Activated T-helper 1 cell treated with anti-CD3 and anti-CD28 coated beads, Interleukin-12 subunit alpha, Interleukin-12 subunit beta, Interleukin-2, Interleukin-4 antibody, amounts not matched to agents 30 ng/mL and 10 ng/mL and 1 ng/mL, durations not matched to agents 14 hours and 24 hours and 36 hours (primary cell): ENCODE data around the gene DSCAM. TPM values are rescaled to one million over a fixed set of nuclear protein-coding genes. Genes with fewer than 3 reads are reported as not detected.

Source experiments
- DNase-seq: peaks from one replicate; pipeline ENCODE4 v3.0.0; 2021; ENCODE audit warnings: low spot score
- H3K27ac Mint-ChIP-seq: one replicate; pipeline ENCODE4 v1.8.0; 2021; ENCODE audit warnings: mild to moderate bottlenecking, mixed read lengths
- H3K27me3 Mint-ChIP-seq: one replicate; pipeline ENCODE4 v1.8.0; 2022; ENCODE audit warnings: mild to moderate bottlenecking, moderate library complexity, mixed read lengths; ENCODE audit not compliant: insufficient read depth
- H3K36me3 Mint-ChIP-seq: one replicate; pipeline ENCODE4 v1.8.0; 2021; ENCODE audit warnings: low read depth, mixed read lengths
- H3K4me1 Mint-ChIP-seq: one replicate; pipeline ENCODE4 v1.8.0; 2021; ENCODE audit warnings: low read depth, mixed read lengths
- H3K4me3 Mint-ChIP-seq: one replicate; pipeline ENCODE4 v1.8.0; 2021; ENCODE audit warnings: mild to moderate bottlenecking, moderate library complexity, mixed read lengths
- H3K9me3 Mint-ChIP-seq: one replicate; pipeline ENCODE4 v1.8.0; 2021; ENCODE audit warnings: mixed read lengths
- intact Hi-C: fragments of 100-400 bp; cut with micrococcal nuclease; formaldehyde crosslinking; loops from one replicate; pipeline ENCODE4 v1.15.1; 2024
- total RNA-seq: library from RNA; stranded (reverse); gene quantifications from 2 replicates; pipeline ENCODE4 v1.2.3, GENCODE V29; 2022

The DSCAM gene
- total RNA-seq, 1 donor from 2014 or later = not detected

DNA sequence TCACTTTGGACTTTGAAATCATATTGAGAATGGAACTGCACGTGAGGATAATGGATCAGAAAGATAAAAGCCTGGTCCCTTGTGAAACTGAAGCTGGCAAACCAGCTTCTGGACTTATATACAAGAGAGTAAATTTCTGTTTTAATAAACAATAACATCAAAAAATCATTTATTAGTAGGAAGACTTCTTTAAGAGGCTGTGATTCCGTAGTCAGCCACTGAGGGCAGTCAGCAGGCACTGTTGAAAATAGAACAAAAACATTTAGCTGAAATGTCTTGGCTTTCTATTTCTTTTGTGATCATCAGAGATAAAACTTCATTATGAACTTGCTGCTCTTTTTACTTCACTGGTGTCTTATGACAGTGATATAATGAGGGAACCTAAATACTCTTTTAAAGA is 490.3 kb downstream of the DSCAM start:
- intact Hi-C loops = no loop called here
- no peaks in the 10 kb centered on the region for H3K36me3 Mint-ChIP-seq
- H3K4me1 Mint-ChIP-seq = no peaks in the 10 kb centered on the region
- H3K27ac Mint-ChIP-seq = no peak overlapping the region
- no peak for DNase-seq
- peaks cover 16% of the 10 kb centered on the region for H3K9me3 Mint-ChIP-seq
- no peak overlapping the region for H3K4me3 Mint-ChIP-seq
- H3K27me3 Mint-ChIP-seq = no peaks in the 10 kb centered on the region

DNA sequence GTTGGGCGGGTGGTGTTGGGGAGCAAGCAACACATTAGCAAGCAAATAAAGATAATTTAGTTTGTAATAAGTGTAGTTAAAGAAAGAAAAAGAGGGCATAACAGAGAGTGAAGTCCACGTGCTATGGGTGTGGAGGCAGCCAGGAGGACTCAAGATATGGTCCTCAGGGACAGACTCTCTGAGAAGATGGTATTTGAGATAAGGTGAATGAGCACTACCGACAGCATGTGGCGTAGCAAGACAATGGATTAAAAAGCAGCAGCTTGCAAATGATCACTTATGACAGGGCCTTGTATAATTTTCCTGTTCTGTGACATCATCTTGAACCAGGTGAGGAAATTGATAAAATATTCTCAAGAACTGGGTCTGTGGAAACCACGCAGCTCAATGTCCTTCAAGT is 491.9 kb downstream of the DSCAM start:
- no peak for DNase-seq
- intact Hi-C loops = no loop called here
- Mint-ChIP-seq H3K9me3 (peaks cover 16% of the 10 kb centered on the region), H3K4me1 (no peaks in the 10 kb centered on the region), H3K27me3 (no peaks in the 10 kb centered on the region), H3K4me3 (no peak overlapping the region), H3K27ac (no peak overlapping the region), H3K36me3 (no peaks in the 10 kb centered on the region)

DNA sequence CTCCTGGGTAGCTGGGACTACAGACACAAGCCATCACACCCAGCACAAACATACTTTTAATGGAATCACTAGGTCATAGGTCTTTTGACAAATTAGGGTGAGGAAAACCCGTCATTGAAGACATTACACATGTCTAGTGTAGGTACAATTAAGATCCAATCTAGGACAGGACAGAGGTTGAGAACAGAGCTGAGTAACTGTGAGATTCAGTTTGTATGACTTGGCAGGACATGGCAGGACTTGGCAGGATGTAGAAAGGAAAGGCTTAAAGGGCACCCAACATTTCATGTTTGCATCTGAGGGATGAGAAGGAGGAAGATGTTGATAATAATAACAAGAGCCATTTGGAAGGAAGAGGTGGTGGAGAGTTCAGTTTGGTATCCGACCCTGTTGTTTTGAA is 496.0 kb downstream of the DSCAM start:
- no peaks in the 10 kb centered on the region for H3K36me3 Mint-ChIP-seq
- intact Hi-C loops = no loop called here
- no peak overlapping the region for H3K27ac Mint-ChIP-seq
- no peaks in the 10 kb centered on the region for H3K4me1 Mint-ChIP-seq
- H3K27me3 Mint-ChIP-seq = no peaks in the 10 kb centered on the region
- no peak overlapping the region for H3K4me3 Mint-ChIP-seq
- DNase-seq = no peak
- peaks cover 6% of the 10 kb centered on the region for H3K9me3 Mint-ChIP-seq

DNA sequence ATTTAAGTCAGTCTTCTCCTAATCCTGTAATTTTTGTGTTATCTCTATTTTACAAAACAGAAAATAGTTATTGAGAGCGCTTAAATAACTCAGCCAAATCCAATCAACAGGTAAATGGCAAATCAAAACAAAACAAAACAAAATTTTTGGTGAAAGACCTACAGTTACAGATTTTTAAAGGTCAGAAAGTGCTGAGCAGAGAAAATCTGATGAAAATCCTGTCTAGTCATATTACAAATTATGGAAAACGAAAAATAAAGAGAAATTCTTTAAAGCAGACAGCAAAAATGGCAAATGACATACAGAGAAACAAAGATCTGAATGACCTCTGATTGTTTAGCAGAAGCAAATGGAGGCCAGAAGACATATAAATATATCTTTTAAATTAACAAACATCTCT is 497.4 kb downstream of the DSCAM start:
- Mint-ChIP-seq H3K4me1 (no peaks in the 10 kb centered on the region), H3K27me3 (no peaks in the 10 kb centered on the region), H3K36me3 (no peaks in the 10 kb centered on the region), H3K9me3 (no peaks in the 10 kb centered on the region), H3K27ac (no peak overlapping the region), H3K4me3 (no peak overlapping the region)
- DNase-seq = no peak
- intact Hi-C loops = no loop called here

DNA sequence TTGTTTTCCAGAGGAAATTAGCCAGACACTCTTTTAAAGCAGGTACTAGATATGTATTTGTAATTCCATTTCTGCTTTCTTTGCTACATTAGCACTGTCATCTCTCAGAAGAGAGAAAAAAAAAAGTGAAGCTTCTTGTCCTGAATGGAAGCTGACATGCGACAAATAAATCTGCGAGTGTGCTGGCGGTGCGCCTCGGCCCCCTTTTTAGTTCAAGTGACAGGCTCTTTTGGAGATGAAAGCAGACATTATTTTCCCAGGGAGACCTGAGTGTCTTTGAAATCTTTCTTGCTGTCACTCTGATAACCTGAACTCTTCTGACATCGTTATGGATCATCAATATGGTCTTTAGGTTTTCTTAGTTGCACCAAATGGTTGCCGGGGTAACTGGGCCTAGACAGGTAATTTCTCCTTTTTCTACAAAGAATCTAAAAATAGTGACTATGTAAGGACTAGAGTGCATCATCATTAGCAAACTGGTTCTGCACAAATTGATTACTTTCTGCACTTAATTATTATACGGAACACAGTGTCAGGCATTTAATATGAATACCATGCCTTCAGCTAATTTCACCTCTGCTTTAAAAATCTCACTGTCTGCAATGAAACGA is 501.1 kb downstream of the DSCAM start:
- intact Hi-C loops = no loop called here
- Mint-ChIP-seq H3K4me1 (no peaks in the 10 kb centered on the region), H3K27me3 (no peaks in the 10 kb centered on the region), H3K36me3 (no peaks in the 10 kb centered on the region), H3K27ac (no peak overlapping the region), H3K4me3 (no peak overlapping the region), H3K9me3 (no peaks in the 10 kb centered on the region)
- DNase-seq = no peak

DNA sequence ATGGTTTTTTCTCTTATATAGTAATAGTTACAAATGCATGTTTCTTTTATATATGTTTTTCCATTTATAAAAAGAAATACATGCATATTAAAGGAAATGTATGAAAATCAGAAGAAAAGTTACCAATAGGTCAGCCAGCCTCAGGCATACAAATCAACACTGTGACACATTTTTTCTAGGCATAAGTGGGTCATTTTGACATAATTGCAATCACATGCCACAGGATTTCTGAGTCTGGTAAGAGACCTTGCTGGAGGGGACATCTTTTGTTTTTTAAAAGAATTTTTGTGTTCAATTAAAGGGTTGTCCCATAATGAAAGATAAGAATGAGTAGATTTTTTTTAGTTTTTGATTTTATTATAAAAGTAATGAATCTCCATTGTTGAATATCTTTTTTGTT is 506.6 kb downstream of the DSCAM start:
- Mint-ChIP-seq H3K27ac (no peak overlapping the region), H3K27me3 (no peaks in the 10 kb centered on the region)
- DNase-seq = no peak

DNA sequence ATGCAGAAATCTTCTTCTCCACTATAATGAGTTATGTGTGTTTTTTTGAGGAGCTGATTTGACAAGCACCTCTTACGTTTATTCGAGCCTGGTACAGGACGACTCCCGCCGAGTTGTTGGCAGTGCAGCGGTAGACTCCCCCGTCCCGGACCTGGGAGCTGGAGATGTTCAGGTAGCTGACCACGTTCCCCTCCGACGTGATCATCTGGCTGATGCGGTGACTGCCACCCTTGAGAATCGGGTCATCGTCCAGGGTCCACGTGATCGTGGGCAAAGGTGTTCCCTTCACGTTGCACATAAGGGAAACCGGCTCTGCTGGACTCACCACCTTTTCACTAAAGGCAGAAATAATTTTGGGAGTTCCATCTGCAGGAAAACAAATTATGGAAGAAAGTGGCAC is 507.9 kb downstream of the DSCAM start:
- intact Hi-C loops = no loop called here
- Mint-ChIP-seq H3K27me3 (no peaks in the 10 kb centered on the region), H3K27ac (no peak overlapping the region), H3K9me3 (no peaks in the 10 kb centered on the region), H3K4me1 (no peaks in the 10 kb centered on the region), H3K4me3 (no peak overlapping the region), H3K36me3 (no peaks in the 10 kb centered on the region)
- DNase-seq = no peak

More for the DNA sequence above, 506.6 kb downstream of the DSCAM start:
- no peaks in the 10 kb centered on the region for H3K36me3 Mint-ChIP-seq
- H3K9me3 Mint-ChIP-seq = no peaks in the 10 kb centered on the region
- intact Hi-C loops = no loop called here
- H3K4me3 Mint-ChIP-seq = no peak overlapping the region
- H3K4me1 Mint-ChIP-seq = no peaks in the 10 kb centered on the region

DNA sequence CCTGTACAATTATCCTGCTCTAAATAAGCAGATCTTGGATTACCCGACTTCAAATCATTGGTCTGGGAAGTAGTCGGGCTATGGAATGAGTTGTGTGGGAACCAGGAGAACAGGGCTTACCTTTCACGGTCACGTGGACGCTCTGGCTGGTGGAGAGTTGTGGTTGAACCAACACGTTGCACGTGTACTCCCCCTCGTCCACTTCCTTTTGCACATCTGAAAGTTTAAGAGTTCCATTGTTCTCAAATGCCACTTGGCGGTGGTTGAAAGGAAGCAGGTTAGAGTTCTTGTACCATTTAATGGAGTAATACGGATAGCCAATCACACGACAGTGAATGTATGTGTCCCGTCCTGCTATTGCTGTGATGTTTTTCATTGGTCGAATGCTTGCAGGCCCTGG is 509.0 kb downstream of the DSCAM start:
- H3K27ac Mint-ChIP-seq = no peak overlapping the region
- intact Hi-C loops = no loop called here

DNA sequence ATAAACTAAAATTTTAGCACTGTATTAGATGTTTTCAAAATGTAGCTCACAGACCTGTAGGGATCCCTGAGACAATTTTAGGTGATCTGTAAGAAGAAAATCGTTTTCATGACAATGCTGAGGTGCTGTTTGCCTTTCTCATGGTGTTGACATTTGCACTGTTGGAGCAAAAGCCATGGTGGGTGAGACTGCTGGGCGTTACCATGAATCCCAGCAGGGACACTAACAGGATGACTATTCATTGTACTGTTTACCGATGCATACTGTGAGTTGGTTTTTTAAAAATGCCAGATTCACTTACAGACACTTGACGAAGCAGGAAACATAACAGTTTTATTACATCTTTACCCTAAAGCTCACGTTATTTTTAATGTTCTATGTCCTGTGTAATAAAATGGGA is 511.3 kb downstream of the DSCAM start:
- Mint-ChIP-seq H3K9me3 (no peaks in the 10 kb centered on the region), H3K36me3 (no peaks in the 10 kb centered on the region), H3K4me1 (no peaks in the 10 kb centered on the region), H3K4me3 (no peak overlapping the region), H3K27ac (no peak overlapping the region), H3K27me3 (no peaks in the 10 kb centered on the region)
- DNase-seq = no peak
- intact Hi-C loops = no loop called here

More for the DNA sequence above, 509.0 kb downstream of the DSCAM start:
- Mint-ChIP-seq H3K27me3 (no peaks in the 10 kb centered on the region), H3K36me3 (no peaks in the 10 kb centered on the region), H3K4me1 (no peaks in the 10 kb centered on the region), H3K4me3 (no peak overlapping the region), H3K9me3 (no peaks in the 10 kb centered on the region)
- no peak for DNase-seq

DNA sequence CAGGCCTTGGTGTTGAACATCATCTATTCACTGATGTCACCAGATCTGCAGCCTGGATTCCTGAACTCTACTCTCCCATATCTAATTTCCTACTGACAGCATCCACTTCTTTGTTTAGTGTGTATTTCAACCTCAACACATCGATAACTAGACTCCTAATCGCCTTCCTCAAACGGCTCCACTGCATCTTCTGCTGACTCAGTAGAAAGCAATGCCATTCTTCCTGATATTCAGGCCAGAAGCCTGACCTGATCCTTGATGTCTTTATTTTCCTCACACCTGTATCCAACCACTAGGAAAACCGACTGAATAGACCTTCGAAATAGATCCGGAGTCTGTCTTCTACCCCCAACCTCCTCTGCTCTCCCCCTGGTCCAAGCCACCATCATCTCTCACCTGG is 512.8 kb downstream of the DSCAM start:
- Mint-ChIP-seq H3K27ac (no peak overlapping the region), H3K36me3 (no peaks in the 10 kb centered on the region), H3K4me1 (no peaks in the 10 kb centered on the region), H3K9me3 (no peaks in the 10 kb centered on the region), H3K4me3 (no peak overlapping the region), H3K27me3 (no peaks in the 10 kb centered on the region)
- intact Hi-C loops = no loop called here
- DNase-seq = no peak

DNA sequence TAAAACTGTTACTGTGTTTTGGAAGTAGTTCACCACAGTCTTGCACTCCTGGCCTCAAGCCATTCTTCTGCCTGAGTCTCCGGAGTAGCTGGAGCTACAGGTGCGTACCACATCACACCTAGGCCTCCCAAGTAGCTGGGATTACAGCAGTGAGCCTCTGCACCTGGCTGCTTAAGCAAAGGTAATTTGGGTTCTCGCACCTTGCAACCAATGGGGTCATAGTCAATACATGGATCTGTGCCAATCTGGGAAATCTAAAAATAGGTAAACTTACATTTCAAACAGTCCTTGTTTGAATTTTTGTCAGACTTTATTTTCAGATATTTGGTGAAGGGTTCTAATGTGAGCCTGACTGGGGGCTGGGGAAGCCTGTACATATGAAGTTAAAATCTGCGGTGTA is 513.2 kb downstream of the DSCAM start:
- no peak overlapping the region for H3K27ac Mint-ChIP-seq
- H3K9me3 Mint-ChIP-seq = no peaks in the 10 kb centered on the region
- H3K36me3 Mint-ChIP-seq = no peaks in the 10 kb centered on the region
- no peaks in the 10 kb centered on the region for H3K27me3 Mint-ChIP-seq
- no peaks in the 10 kb centered on the region for H3K4me1 Mint-ChIP-seq
- no peak overlapping the region for H3K4me3 Mint-ChIP-seq
- no peak for DNase-seq
- intact Hi-C loops = no loop called here

DNA sequence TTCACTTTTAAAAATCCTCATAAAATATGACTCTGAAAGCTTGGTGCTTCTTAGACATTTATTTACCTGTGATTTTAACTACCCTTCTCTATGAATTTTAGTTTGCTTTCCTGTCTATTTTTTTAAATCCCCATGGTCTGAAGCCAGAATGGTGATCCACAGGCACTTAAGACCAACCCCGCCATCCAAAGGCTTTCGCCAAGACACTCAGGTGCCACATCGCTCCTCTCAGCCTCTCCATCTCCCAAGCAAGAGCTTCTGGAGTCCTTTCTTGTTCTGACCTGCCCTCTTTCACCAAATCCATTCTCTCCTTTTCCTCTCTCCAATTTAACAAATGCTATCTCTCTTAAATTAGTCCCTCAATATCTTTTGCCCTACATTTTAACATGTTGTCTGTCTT is 515.2 kb downstream of the DSCAM start:
- Mint-ChIP-seq H3K4me1 (no peaks in the 10 kb centered on the region), H3K27ac (no peak overlapping the region), H3K36me3 (no peaks in the 10 kb centered on the region), H3K27me3 (no peaks in the 10 kb centered on the region), H3K9me3 (no peaks in the 10 kb centered on the region), H3K4me3 (no peak overlapping the region)
- no peak for DNase-seq
- intact Hi-C loops = no loop called here

DNA sequence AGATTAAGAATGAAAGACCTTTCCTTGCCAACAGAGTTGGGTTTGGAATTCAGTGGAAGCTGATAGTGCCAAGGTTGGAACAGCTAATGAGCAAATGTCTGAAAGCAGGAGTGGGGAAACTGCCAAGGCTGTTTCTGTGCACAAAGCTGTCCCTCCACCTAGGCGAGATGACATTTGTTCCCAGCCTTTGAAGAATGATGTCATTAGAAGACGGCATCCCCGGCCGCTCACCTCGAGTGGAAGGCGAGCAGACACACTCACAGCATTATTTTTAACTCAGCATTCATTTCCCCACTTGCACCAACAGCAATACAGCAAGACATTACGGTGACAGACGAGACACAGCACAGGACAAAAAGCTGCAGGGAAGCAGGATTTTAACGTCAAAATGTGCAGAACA is 515.8 kb downstream of the DSCAM start:
- Mint-ChIP-seq H3K36me3 (no peaks in the 10 kb centered on the region), H3K27ac (no peak overlapping the region), H3K4me3 (no peak overlapping the region), H3K9me3 (peaks cover 4% of the 10 kb centered on the region), H3K27me3 (no peaks in the 10 kb centered on the region), H3K4me1 (no peaks in the 10 kb centered on the region)
- intact Hi-C loops = no loop called here
- no peak for DNase-seq

DNA sequence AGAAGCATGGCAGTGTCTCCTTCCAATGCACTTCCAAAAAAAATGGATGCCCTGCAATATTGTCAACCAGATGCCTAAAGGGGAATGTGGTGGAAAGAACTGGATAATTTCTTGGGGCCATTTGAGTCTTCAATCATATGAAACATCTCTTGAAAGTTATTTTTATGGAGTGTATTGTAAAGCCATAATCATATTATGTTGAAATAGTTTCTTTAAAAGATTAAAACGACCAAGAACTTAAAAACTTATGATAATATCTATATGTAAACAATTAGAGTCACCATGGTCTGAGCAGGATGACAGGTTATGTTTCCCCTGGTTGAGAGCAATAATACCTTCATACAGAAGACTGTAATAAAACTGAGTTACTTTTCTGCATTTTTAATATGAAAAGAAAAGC is 522.6 kb downstream of the DSCAM start:
- H3K9me3 Mint-ChIP-seq = peaks cover 16% of the 10 kb centered on the region
- H3K27me3 Mint-ChIP-seq = no peaks in the 10 kb centered on the region
- no peak overlapping the region for H3K4me3 Mint-ChIP-seq
- H3K4me1 Mint-ChIP-seq = no peaks in the 10 kb centered on the region
- no peak for DNase-seq
- no peak overlapping the region for H3K27ac Mint-ChIP-seq
- no peaks in the 10 kb centered on the region for H3K36me3 Mint-ChIP-seq
- intact Hi-C loops = no loop called here
